ENCODE data around the gene ACSL5. TPM values are rescaled to one million over a fixed set of nuclear protein-coding genes. Genes with fewer than 3 reads are reported as not detected.
"Not testable (repeated sequence)": the region's sequence is repeated elsewhere in the genome, so short reads cannot be mapped to it uniquely, and the experiment has no call there.

Gene ACSL5
- total and polyA plus RNA-seq, 3 donors from 2014 or later = 10.1 to 20.1 (median 11.4) TPM

DNA sequence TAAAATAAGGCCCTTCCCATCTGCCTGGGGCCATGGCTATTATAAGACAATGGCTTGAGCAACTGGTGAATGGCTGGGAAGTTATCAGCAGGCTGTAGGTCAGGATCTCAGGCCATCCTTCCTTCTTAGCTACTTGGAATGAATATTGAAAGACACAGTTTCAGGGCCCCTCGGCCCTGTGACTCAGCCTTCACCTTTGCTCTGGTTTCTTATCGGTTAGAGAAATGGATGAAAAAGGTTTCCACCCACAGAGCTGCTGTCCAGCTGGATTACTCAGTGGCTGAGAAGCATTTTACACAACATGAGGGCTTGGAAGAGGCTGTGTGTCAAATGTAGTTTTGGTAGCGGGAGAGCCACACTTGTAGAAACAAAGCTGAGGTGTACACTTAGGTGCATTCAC is 9.4 kb downstream of the ACSL5 start:
- intact Hi-C loops (cut with DNase I; ENCODE audit: low total_unique reads) = no loop called here
- no peak for DNase-seq
- Histone ChIP-seq H3K27me3 (no peaks in the 10 kb centered on the region), H3K4me1 (peaks cover 3% of the 10 kb centered on the region), H3K4me3 (no peak overlapping the region), H3K9me3 (no peaks in the 10 kb centered on the region), H3K36me3 (ENCODE audit: low read depth, missing control alignments) (no peaks in the 10 kb centered on the region), H3K27ac (no peak overlapping the region)
- WGBS, 2 donors = 36 to 39% methylated on average over 3 of the region's 3 CpGs
- TF ChIP-seq, protein P1, sequence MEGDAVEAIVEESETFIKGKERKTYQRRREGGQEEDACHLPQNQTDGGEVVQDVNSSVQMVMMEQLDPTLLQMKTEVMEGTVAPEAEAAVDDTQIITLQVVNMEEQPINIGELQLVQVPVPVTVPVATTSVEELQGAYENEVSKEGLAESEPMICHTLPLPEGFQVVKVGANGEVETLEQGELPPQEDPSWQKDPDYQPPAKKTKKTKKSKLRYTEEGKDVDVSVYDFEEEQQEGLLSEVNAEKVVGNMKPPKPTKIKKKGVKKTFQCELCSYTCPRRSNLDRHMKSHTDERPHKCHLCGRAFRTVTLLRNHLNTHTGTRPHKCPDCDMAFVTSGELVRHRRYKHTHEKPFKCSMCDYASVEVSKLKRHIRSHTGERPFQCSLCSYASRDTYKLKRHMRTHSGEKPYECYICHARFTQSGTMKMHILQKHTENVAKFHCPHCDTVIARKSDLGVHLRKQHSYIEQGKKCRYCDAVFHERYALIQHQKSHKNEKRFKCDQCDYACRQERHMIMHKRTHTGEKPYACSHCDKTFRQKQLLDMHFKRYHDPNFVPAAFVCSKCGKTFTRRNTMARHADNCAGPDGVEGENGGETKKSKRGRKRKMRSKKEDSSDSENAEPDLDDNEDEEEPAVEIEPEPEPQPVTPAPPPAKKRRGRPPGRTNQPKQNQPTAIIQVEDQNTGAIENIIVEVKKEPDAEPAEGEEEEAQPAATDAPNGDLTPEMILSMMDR (IDR thresholded peaks at IDR 0.05) = no peak
- TF ChIP-seq POLR2A (IDR thresholded peaks at IDR 0.05) = no peak

DNA sequence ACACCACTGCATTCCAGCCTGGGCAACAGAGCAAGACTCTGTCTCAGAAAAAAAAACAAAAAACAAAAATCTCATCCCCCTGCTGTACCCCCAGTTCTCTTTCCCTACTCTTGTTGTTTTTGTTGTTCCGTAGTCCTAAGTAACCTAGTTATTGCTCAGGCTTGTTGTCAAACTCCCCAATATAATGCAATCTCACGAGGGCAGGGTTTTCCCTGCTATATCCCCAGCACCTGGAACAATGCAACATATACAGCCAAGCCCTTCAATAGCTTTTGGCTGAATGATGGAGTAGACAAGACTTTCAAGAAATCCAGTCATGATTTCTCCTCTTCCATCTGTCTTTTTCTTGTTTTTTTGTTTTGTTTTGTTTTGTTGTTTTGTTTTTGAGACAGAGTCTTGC is 10.2 kb downstream of the ACSL5 start:
- no peak for DNase-seq
- Histone ChIP-seq H3K36me3 (ENCODE audit: low read depth, missing control alignments) (no peaks in the 10 kb centered on the region), H3K27me3 (no peaks in the 10 kb centered on the region), H3K27ac (no peak overlapping the region), H3K9me3 (no peaks in the 10 kb centered on the region), H3K4me1 (peaks cover 3% of the 10 kb centered on the region), H3K4me3 (no peak overlapping the region)
- 89 to 92% methylated on average over 2 of the region's 2 CpGs for WGBS, 2 donors
- intact Hi-C loops (cut with DNase I; ENCODE audit: low total_unique reads) = no loop called here
- TF ChIP-seq, protein P1 (IDR thresholded peaks at IDR 0.05) = no peak
- no peak for TF ChIP-seq POLR2A (IDR thresholded peaks at IDR 0.05)

DNA sequence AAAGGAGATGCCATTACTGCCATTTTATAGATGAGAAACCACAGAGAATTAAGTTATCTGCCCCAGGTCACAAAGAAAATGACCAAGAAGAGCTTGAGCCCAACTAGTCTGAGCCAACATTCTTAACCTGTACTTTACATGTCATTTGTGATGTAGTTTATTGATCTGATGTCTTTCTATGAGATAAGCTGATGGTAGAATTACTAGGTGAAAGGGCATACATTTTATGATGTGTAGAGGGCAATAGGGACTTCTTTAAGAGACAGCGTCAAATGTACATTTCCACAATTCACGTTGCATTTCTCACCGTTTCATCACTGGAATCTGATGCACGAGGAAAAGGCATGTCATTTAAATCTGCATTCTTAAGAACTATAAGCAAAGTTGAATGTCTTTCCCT is 11.3 kb downstream of the ACSL5 start:
- WGBS, 2 donors = 88 to 90% methylated on average over 4 of the region's 4 CpGs
- H3K36me3 ChIP-seq (ENCODE audit: low read depth, missing control alignments) = no peaks in the 10 kb centered on the region

DNA sequence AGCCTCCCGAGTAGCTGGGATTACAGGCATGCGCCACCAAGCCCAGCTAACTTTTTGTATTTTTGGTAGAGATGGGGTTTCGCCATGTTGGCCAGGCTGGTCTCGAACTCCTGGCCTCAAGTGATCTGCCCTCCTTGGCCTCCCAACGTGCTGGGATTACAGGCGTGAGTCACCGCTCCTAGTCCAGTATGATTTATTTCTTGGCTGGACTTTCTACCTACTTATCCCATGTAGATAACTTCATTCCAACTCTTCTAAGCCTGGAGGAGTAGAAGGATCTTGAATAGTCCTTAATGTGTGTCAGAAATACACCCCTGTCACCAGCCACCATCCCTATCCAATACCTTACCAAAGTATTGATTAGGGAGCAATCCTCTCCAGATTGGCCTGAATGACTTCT is 14.1 kb downstream of the ACSL5 start:
- H3K27me3 ChIP-seq; H3K4me1 ChIP-seq; DNase-seq; H3K4me3 ChIP-seq; H3K36me3 ChIP-seq (ENCODE audit: low read depth, missing control alignments); H3K27ac ChIP-seq; H3K9me3 ChIP-seq; intact Hi-C loops (cut with DNase I; ENCODE audit: low total_unique reads): not testable (repeated sequence)
- WGBS, 2 donors = 89 to 92% methylated on average over 7 of the region's 7 CpGs

More for the DNA sequence above, 11.3 kb downstream of the ACSL5 start:
- Histone ChIP-seq H3K4me1 (peaks cover 3% of the 10 kb centered on the region), H3K9me3 (no peaks in the 10 kb centered on the region), H3K4me3 (no peak overlapping the region), H3K27me3 (no peaks in the 10 kb centered on the region), H3K27ac (no peak overlapping the region)
- no peak for DNase-seq
- TF ChIP-seq, protein P1 (IDR thresholded peaks at IDR 0.05) = no peak
- TF ChIP-seq POLR2A (IDR thresholded peaks at IDR 0.05) = no peak
- intact Hi-C loops (cut with DNase I; ENCODE audit: low total_unique reads) = no loop called here

DNA sequence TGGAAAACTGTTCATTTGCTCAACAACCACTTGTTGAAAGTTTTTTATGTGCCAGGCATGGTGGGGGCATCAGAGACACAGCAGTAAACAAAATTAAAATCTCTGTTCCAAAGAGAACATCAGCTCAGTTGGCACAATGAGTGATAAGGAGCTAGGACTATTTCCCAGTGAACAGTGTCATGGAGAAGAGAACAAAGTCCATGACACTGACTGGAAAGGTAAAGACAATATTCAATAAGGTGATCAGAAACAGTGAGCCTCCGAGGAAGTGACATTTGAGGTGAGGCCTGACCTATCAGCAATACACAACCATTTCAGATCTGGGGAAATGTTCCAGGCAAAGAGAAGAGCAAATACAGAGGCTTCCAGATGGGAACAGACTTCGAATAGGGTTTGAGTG is 14.6 kb downstream of the ACSL5 start:
- Histone ChIP-seq H3K36me3 (ENCODE audit: low read depth, missing control alignments) (no peaks in the 10 kb centered on the region), H3K4me1 (no peaks in the 10 kb centered on the region), H3K9me3 (no peaks in the 10 kb centered on the region), H3K4me3 (no peak overlapping the region), H3K27ac (no peak overlapping the region), H3K27me3 (no peaks in the 10 kb centered on the region)
- 46 to 70% methylated on average over 2 of the region's 2 CpGs for WGBS, 2 donors
- intact Hi-C loops (cut with DNase I; ENCODE audit: low total_unique reads) = no loop called here
- TF ChIP-seq, protein P1 (IDR thresholded peaks at IDR 0.05) = no peak
- no peak for TF ChIP-seq POLR2A (IDR thresholded peaks at IDR 0.05)
- no peak for DNase-seq

Data from testis (tissue), 3 donors.